Left lung (tissue), 10 donors: Measurements from ENCODE around the gene HECTD3. TPM values are rescaled to one million over a fixed set of nuclear protein-coding genes. Genes with fewer than 3 reads are reported as not detected.

Experiments
- ATAC-seq: fragments of 200-7000 bp; cut with Tn5 transposase; one replicate; pipeline ENCODE4 v1.9.1; 2020; ENCODE audit warnings: moderate library complexity
- DNase-seq, 4 donors: peaks; one replicate each; pipeline ENCODE4 v3.0.0-alpha.2; 2013 to 2020
- H3K27ac ChIP-seq, 2 donors: fragments of 200-600 bp; sonication (generic) in 1 of 2; one replicate each; pipeline versions ENCODE4 v1.5.0 to v1.8.0; 2020 to 2021
- H3K27me3 ChIP-seq, 2 donors: fragments of 200-600 bp; sonication (generic) in 1 of 2; one replicate each; pipeline versions ENCODE4 v1.5.0 to v1.8.0; 2020 to 2021
- H3K36me3 ChIP-seq, 2 donors: fragments of 200-600 bp; sonication (generic) in 1 of 2; one replicate each; pipeline versions ENCODE4 v1.5.0 to v1.8.0; 2020 to 2021
- H3K4me1 ChIP-seq, 2 donors: fragments of 200-600 bp; one replicate each; pipeline ENCODE4 v1.8.0; 2021
- H3K4me3 ChIP-seq, 2 donors: fragments of 200-600 bp; sonication (generic) in 1 of 2; one replicate each; pipeline versions ENCODE4 v1.5.0 to v1.8.0; 2020 to 2021; ENCODE audit warnings: mild to moderate bottlenecking in 1 of 2
- H3K9me3 ChIP-seq, 2 donors: fragments of 200-600 bp; sonication (generic) in 1 of 2; one replicate each; pipeline versions ENCODE4 v1.5.0 to v1.8.0; 2020 to 2021
- CTCF ChIP-seq, 2 donors: fragments of 200-600 bp; sonication (generic) in 1 of 2; IDR thresholded peaks; one replicate each; pipeline versions ENCODE4 v1.5.0 to v1.8.0; 2021; ENCODE audit warnings: antibody characterized with exemption in 2 of 2
- intact Hi-C, 2 donors: fragments of 100-400 bp; cut with DNase I; formaldehyde crosslinking; loops; one replicate each; pipeline versions ENCODE4 v1.11.2 to v1.14.2; 2022
- polyA plus RNA-seq, 6 donors: library from polyadenylated mRNA; unstranded; fragments of 120-200 nt; gene quantifications; one replicate each; pipeline ENCODE4 v1.2.1, GENCODE V29; 2013; ENCODE audit not compliant: insufficient read length in 6 of 6
- total RNA-seq, 2 donors: library from RNA; stranded (reverse); fragmentation: NEBNext Ultra II Directional; extraction: Animal tissue kit (Norgen Biotek cat#: 25700); gene quantifications; one replicate each; pipeline ENCODE4 v1.2.1, GENCODE V29; 2021
- donor health status: DM: no; HTN: yes; CAD: no.
- donor health status: DM: no; HTN: no; CAD: no.

Gene HECTD3
- total and polyA plus RNA-seq, 8 donors, result 30.4 to 44.6 (median 33.6) TPM

- H3K27ac ChIP-seq, result no peak overlapping the region
- H3K4me3 ChIP-seq, result no peak overlapping the region
- no peaks in the 10 kb centered on the region for H3K27me3 ChIP-seq
- H3K4me1 ChIP-seq, result peaks cover 0 to 4% of the 10 kb centered on the region in 2 donors
- ATAC-seq (peak; percentile 69), DNase-seq (no peak)
- no peaks in the 10 kb centered on the region for H3K9me3 ChIP-seq
- no peaks in the 10 kb centered on the region for H3K36me3 ChIP-seq
- intact Hi-C loops, result no loop called here
- no peak for TF ChIP-seq CTCF (IDR thresholded peaks at IDR 0.05)
Observed at GRCh38 chr1:45047032-45047431, 35.9 kb upstream of the HECTD3 start.

GRCh38 chr1:45044916-45045315 lies 33.8 kb upstream of the HECTD3 start:
- Histone ChIP-seq H3K27ac (no peak overlapping the region), H3K9me3 (no peaks in the 10 kb centered on the region), H3K4me3 (no peak overlapping the region), H3K36me3 (no peaks in the 10 kb centered on the region), H3K4me1 (no peaks in the 10 kb centered on the region), H3K27me3 (no peaks in the 10 kb centered on the region)
- TF ChIP-seq CTCF (IDR thresholded peaks at IDR 0.05), result no peak
- intact Hi-C loops, result no loop called here
- ATAC-seq (no peak), DNase-seq (no peak)

GRCh38 chr1:45043094-45043493 lies 32.0 kb upstream of the HECTD3 start:
- DNase-seq (no peak), ATAC-seq (no peak)
- Histone ChIP-seq H3K4me1 (no peaks in the 10 kb centered on the region), H3K9me3 (no peaks in the 10 kb centered on the region), H3K36me3 (no peaks in the 10 kb centered on the region), H3K27me3 (no peaks in the 10 kb centered on the region), H3K4me3 (no peak overlapping the region), H3K27ac (no peak overlapping the region)
- intact Hi-C loops, result no loop called here
- TF ChIP-seq CTCF (IDR thresholded peaks at IDR 0.05), result no peak

GRCh38 chr1:45040297-45040696 lies 29.2 kb upstream of the HECTD3 start:
- H3K36me3 ChIP-seq, result no peaks in the 10 kb centered on the region
- intact Hi-C loops, result no loop called here
- no peaks in the 10 kb centered on the region for H3K9me3 ChIP-seq
- no peaks in the 10 kb centered on the region for H3K4me1 ChIP-seq
- no peaks in the 10 kb centered on the region for H3K27me3 ChIP-seq
- H3K27ac ChIP-seq, result no peak overlapping the region
- ATAC-seq (no peak), DNase-seq (no peak)
- no peak overlapping the region for H3K4me3 ChIP-seq
- no peak for TF ChIP-seq CTCF (IDR thresholded peaks at IDR 0.05)

GRCh38 chr1:45038661-45039364 lies 27.7 kb upstream of the HECTD3 start:
- DNase-seq, result no peak
- intact Hi-C loops, result no loop called here
- ATAC-seq, result no peak
- no peaks in the 10 kb centered on the region for H3K9me3 ChIP-seq
- no peaks in the 10 kb centered on the region for H3K27me3 ChIP-seq
- no peak for TF ChIP-seq CTCF (IDR thresholded peaks at IDR 0.05)
- H3K27ac ChIP-seq, result no peak overlapping the region
- H3K36me3 ChIP-seq, result no peaks in the 10 kb centered on the region
- H3K4me1 ChIP-seq, result no peaks in the 10 kb centered on the region
- H3K4me3 ChIP-seq, result no peak overlapping the region
